Endothelial cell of umbilical vein (primary cell): Measurements from ENCODE around the gene CHRNA7. TPM values are rescaled to one million over a fixed set of nuclear protein-coding genes. Genes with fewer than 3 reads are reported as not detected.

ENCODE experiments used
- BruUV-seq: library from RNA; stranded (reverse); fragments of 400-500 nt; replicated peaks from 2 replicates; lab custom pipeline; 2021; lab: Mats Ljungman, UMichigan
- CTCF ChIA-PET: fragments of 300-600, 350-600 bp; sonication (Branson Sonifier 250); formaldehyde crosslinking; loops from one replicate; lab custom pipeline; 2021; ENCODE audit warnings: antibody characterized with exemption, inconsistent platforms; lab: Charles Lee
- POLR2A ChIA-PET: fragments of 300-600, 350-600 bp; sonication (Branson Sonifier 250); formaldehyde crosslinking; loops from one replicate; lab custom pipeline; 2021; ENCODE audit warnings: antibody characterized with exemption, inconsistent platforms; lab: Charles Lee
- DNase-seq: peaks from one replicate; pipeline ENCODE4 v3.0.0-alpha.2; 2011; ENCODE audit warnings: low read depth, low spot score
- FAIRE-seq: peaks from 2 replicates; lab custom pipeline; 2011; peaks lifted over from hg19 to GRCh38; lab: Jason Lieb, UNC
- H2AFZ ChIP-seq: 2 replicates; pipeline ENCODE4 v1.6.0; 2012; ENCODE audit warnings: low read depth, low read length, control low read depth, inconsistent platforms
- H3K27ac ChIP-seq: 2 replicates; pipeline ENCODE4 v1.5.1; 2011; ENCODE audit warnings: low read depth, mild to moderate bottlenecking, control low read depth, low read length, moderate library complexity; ENCODE audit not compliant: insufficient read depth
- H3K27me3 ChIP-seq, 2 experiments: 2 replicates each; pipeline versions ENCODE4 v1.6.0 to v1.6.1; 2011; ENCODE audit warnings: low read length in 2 of 2, mixed read lengths in 1 of 2; ENCODE audit not compliant: control insufficient read depth in 2 of 2, insufficient read depth in 2 of 2
- H3K36me3 ChIP-seq, 2 experiments: 2 replicates in 1 of 2; 3 replicates in 1 of 2; pipeline ENCODE4 v1.5.1; 2011; ENCODE audit warnings: low read length in 2 of 2, mild to moderate bottlenecking in 1 of 2, moderate library complexity in 1 of 2; ENCODE audit not compliant: control insufficient read depth in 2 of 2, insufficient read depth in 2 of 2; ENCODE audit errors: extremely low read depth in 1 of 2
- H3K4me1 ChIP-seq: 3 replicates; pipeline ENCODE4 v1.5.1; 2011; ENCODE audit warnings: mild to moderate bottlenecking, low read length; ENCODE audit not compliant: control insufficient read depth, insufficient read depth; ENCODE audit errors: extremely low read depth
- H3K4me2 ChIP-seq: 2 replicates; pipeline ENCODE4 v1.6.1; 2011; ENCODE audit warnings: low read length, control low read depth, mixed read lengths; ENCODE audit not compliant: insufficient read depth
- H3K4me3 ChIP-seq, 3 experiments: fragments of 200-600 bp in 1 of 3; sonication (generic), shearing (Covaris generic) in 1 of 3; replicated peaks in 1 of 3; 2 replicates each; pipeline ENCODE4 v1.5.1; 2011 to 2016; ENCODE audit warnings: control low read depth in 3 of 3, low read length in 3 of 3, mild to moderate bottlenecking in 2 of 3, inconsistent platforms in 1 of 3, low read depth in 1 of 3, moderate library complexity in 1 of 3; ENCODE audit not compliant: insufficient read depth in 1 of 3
- H3K79me2 ChIP-seq: 2 replicates; pipeline ENCODE4 v1.6.0; 2012; ENCODE audit warnings: low read length, inconsistent platforms; ENCODE audit not compliant: control insufficient read depth, insufficient read depth
- H3K9ac ChIP-seq: replicated peaks from 2 replicates; pipeline ENCODE3; 2011; ENCODE audit warnings: low read length, control low read depth; ENCODE audit not compliant: insufficient read depth; ENCODE audit errors: extremely low read depth
- H3K9me1 ChIP-seq: replicated peaks from 3 replicates; pipeline ENCODE4 v1.6.0; 2011; ENCODE audit warnings: mild to moderate bottlenecking, low read length; ENCODE audit not compliant: control insufficient read depth, insufficient read depth; ENCODE audit errors: extremely low read depth
- H3K9me3 ChIP-seq: replicated peaks from 2 replicates; pipeline ENCODE4 v1.5.1; 2012; ENCODE audit warnings: low read length, inconsistent platforms; ENCODE audit not compliant: control insufficient read depth, insufficient read depth
- H4K20me1 ChIP-seq: replicated peaks from 2 replicates; pipeline ENCODE3; 2011; ENCODE audit warnings: mild to moderate bottlenecking, low read length; ENCODE audit not compliant: control insufficient read depth, insufficient read depth; ENCODE audit errors: extremely low read depth
- FOS ChIP-seq: IDR thresholded peaks from 2 replicates; pipeline ENCODE4 v1.6.1; 2011; ENCODE audit warnings: mild to moderate bottlenecking, low read length, moderate library complexity, borderline replicate concordance; ENCODE audit not compliant: insufficient read depth
- GATA2 ChIP-seq: IDR thresholded peaks from 2 replicates; pipeline ENCODE4 v1.7.0; 2011; ENCODE audit warnings: low read depth, mild to moderate bottlenecking, moderate library complexity, mixed read lengths, low read length; ENCODE audit not compliant: insufficient read length, insufficient read depth
- dilution Hi-C: fragments of 300-500 bp; cut with MboI; formaldehyde crosslinking; loops from one replicate; pipeline ENCODE4 v1.15.0; 2019; ENCODE audit warnings: low sequenced_read_pairs; ENCODE audit not compliant: extremely low pct_ligation_motif_present
- intact Hi-C: fragments of 100-400 bp; cut with micrococcal nuclease; formaldehyde crosslinking; loops from one replicate; pipeline ENCODE4 v1.10.0; 2022
- polyA plus RNA-seq, 4 experiments: library from polyadenylated mRNA; depleted of rRNA in 3 of 4; stranded (reverse) in 3 of 4; unstranded in 1 of 4; fragments of >200 nt; gene quantifications; 2 replicates each; pipeline versions ENCODE4 v1.2.1 to v1.2.3, GENCODE V29; 2011 to 2012; ENCODE audit warnings: missing spikeins in 1 of 4
- total RNA-seq: library from RNA; stranded (reverse); gene quantifications from 2 replicates; pipeline ENCODE4 v1.2.3, GENCODE V29; 2021
- TF ChIP-seq, protein P1 (sequence below): IDR thresholded peaks from 2 replicates; pipeline ENCODE4 v1.6.1; 2011; ENCODE audit not compliant: insufficient read depth, insufficient read length
- TF ChIP-seq, protein P2 (sequence below), 2 donors: IDR thresholded peaks; 1 replicate in 1 of 2; 2 replicates in 1 of 2; pipeline ENCODE4 v1.5.1; 2011; ENCODE audit warnings: low read length in 2 of 2, mild to moderate bottlenecking in 2 of 2, moderate library complexity in 2 of 2, control low read depth in 1 of 2, inconsistent platforms in 1 of 2, low read depth in 1 of 2; ENCODE audit not compliant: insufficient read depth in 1 of 2; ENCODE audit errors: extremely low read depth in 1 of 2

Gene CHRNA7
- total and polyA plus RNA-seq, 2 donors (not counting 3 experiments of a cell fraction or from before 2014, with no cell fraction given): 0.70 to 2.6 TPM

DNA sequence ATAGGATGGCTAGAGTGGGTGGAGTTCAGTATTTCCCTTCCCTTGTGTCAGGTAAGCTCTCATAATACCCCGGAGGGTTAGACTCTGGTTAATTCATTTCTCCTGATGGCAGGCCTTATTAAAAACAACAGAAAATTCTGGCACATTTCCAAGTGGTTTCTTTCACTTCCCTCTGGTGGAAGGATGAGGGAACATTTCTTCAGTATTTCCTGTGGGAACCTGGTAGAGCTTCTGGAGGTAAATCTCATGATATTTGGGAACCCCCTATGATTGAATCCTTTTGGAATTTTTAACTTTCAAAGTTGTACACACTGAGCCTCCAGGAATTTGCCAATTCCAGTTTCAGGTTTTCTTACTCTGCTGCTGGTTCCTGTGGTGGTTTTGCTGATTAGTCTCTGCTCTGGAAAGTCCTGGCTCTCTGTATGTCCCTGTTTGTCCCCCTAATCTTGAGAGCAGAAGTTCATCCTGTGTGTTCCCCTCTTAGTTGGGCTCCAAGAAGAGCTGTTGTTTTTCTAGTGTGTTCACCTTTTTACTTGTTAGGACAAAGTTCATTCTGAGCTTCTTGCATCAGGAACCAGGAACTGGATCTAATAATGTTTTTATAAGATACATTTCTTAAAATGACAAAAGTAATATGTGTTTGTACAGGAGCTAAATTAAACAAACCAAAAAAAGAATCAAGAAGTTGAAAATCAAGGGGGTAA lies 12.1 kb downstream of the CHRNA7 start:
- CTCF ChIA-PET: interaction anchor here (1.4 kb wide), 1 partner anchor 12 kb away, joined by 3 read pairs; the partner anchor contains the start of gene CHRNA7
- FAIRE-seq: no peak

More for the DNA sequence above, 12.1 kb downstream of the CHRNA7 start:
- Histone ChIP-seq H3K4me1 (no peaks in the 10 kb centered on the region), H3K79me2 (no peaks in the 10 kb centered on the region), H4K20me1 (no peaks in the 10 kb centered on the region), H3K27ac (no peak overlapping the region), H2AFZ (no peak overlapping the region), H3K4me2 (no peak overlapping the region), H3K27me3 (no peaks in the 10 kb centered on the region), H3K4me3 (no peak overlapping the region), H3K9me1 (no peaks in the 10 kb centered on the region), H3K36me3 (no peaks in the 10 kb centered on the region), H3K9ac (no peak overlapping the region), H3K9me3 (no peaks in the 10 kb centered on the region)
- BruUV-seq: no TSS peak
- POLR2A ChIA-PET: no interaction called here
- intact Hi-C loops: no loop called here
- TF ChIP-seq, protein P1, sequence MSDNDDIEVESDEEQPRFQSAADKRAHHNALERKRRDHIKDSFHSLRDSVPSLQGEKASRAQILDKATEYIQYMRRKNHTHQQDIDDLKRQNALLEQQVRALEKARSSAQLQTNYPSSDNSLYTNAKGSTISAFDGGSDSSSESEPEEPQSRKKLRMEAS: no peak
- no peak for TF ChIP-seq GATA2
- TF ChIP-seq, protein P2, sequence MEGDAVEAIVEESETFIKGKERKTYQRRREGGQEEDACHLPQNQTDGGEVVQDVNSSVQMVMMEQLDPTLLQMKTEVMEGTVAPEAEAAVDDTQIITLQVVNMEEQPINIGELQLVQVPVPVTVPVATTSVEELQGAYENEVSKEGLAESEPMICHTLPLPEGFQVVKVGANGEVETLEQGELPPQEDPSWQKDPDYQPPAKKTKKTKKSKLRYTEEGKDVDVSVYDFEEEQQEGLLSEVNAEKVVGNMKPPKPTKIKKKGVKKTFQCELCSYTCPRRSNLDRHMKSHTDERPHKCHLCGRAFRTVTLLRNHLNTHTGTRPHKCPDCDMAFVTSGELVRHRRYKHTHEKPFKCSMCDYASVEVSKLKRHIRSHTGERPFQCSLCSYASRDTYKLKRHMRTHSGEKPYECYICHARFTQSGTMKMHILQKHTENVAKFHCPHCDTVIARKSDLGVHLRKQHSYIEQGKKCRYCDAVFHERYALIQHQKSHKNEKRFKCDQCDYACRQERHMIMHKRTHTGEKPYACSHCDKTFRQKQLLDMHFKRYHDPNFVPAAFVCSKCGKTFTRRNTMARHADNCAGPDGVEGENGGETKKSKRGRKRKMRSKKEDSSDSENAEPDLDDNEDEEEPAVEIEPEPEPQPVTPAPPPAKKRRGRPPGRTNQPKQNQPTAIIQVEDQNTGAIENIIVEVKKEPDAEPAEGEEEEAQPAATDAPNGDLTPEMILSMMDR (IDR thresholded peaks at IDR 0.05; ENCODE audit: extremely low read depth in 1 of 2, insufficient read depth in 1 of 2, low read depth in 1 of 2, low read length in 2 of 2): no peak
- no peak for TF ChIP-seq FOS
- dilution Hi-C loops: no loop called here
- DNase-seq: no peak
